OCI-LY3 (cell line): Measurements from ENCODE around the gene TSPAN12.

Experiments used
- H2AFZ ChIP-seq: fragments of 200-600, 300-600 bp; shearing (Covaris generic); 2 replicates; pipeline ENCODE4 v1.6.0; 2014; ENCODE audit warnings: antibody characterized with exemption, low read depth, low read length
- H3K27ac ChIP-seq: fragments of 200-600, 300-600 bp; sonication (generic); 2 replicates; pipeline ENCODE4 v1.5.1; 2014; ENCODE audit warnings: mild to moderate bottlenecking, low read length, moderate library complexity, mixed read lengths
- H3K27me3 ChIP-seq: fragments of 200-600, 300-600 bp; sonication (generic); 2 replicates; pipeline ENCODE4 v1.6.1; 2014; ENCODE audit warnings: low read depth, low read length, mixed read lengths
- H3K36me3 ChIP-seq: fragments of 200-600, 300-600 bp; sonication (generic); replicated peaks from 2 replicates; pipeline ENCODE3; 2014; ENCODE audit warnings: low read depth, low read length, mixed read lengths
- H3K4me1 ChIP-seq: fragments of 300-600, 200-600 bp; sonication (generic); 2 replicates; pipeline ENCODE4 v1.6.1; 2014; ENCODE audit warnings: low read length, mixed read lengths
- H3K4me2 ChIP-seq: fragments of 200-600, 300-600 bp; sonication (generic); 2 replicates; pipeline ENCODE4 v1.6.1; 2014; ENCODE audit warnings: low read length, mixed read lengths
- H3K4me3 ChIP-seq: fragments of 300-600, 200-600 bp; sonication (generic); 2 replicates; pipeline ENCODE4 v1.5.1; 2014; ENCODE audit warnings: antibody characterized with exemption, mild to moderate bottlenecking, low read length, moderate library complexity
- H3K79me2 ChIP-seq: fragments of 300-600, 200-600 bp; shearing (Covaris generic); 2 replicates; pipeline ENCODE4 v1.6.1; 2014; ENCODE audit warnings: mild to moderate bottlenecking, low read length, mixed read lengths
- H3K9ac ChIP-seq: fragments of 300-600, 200-600 bp; shearing (Covaris generic); 2 replicates; pipeline ENCODE4 v1.6.0; 2014; ENCODE audit warnings: mild to moderate bottlenecking, low read length, moderate library complexity
- H3K9me3 ChIP-seq: fragments of 200-600, 300-600 bp; shearing (Covaris generic); 2 replicates; pipeline ENCODE4 v1.6.1; 2014; ENCODE audit warnings: low read length, mixed read lengths; ENCODE audit not compliant: insufficient read depth
- H4K20me1 ChIP-seq: fragments of 200-600, 300-600 bp; sonication (generic); 2 replicates; pipeline ENCODE4 v1.6.1; 2016; ENCODE audit warnings: low read length, mixed read lengths; ENCODE audit not compliant: insufficient read depth
- CTCF ChIP-seq: fragments of 200-600, 300-600 bp; sonication (generic); IDR thresholded peaks from 2 replicates; pipeline ENCODE4 v1.5.1; 2014; ENCODE audit warnings: antibody characterized with exemption, low read length, low read depth
- EZH2phosphoT487 ChIP-seq: fragments of 200-600 bp; shearing (Covaris generic); IDR thresholded peaks from 2 replicates; pipeline ENCODE4 v1.6.1; 2018; ENCODE audit warnings: antibody characterized with exemption, mixed run types, low read depth

Gene TSPAN12

GRCh38 chr7:120864141-120864900 is 6.4 kb upstream of the TSPAN12 start:
- no peak overlapping the region for H2AFZ ChIP-seq
- H3K4me1 ChIP-seq: peaks cover 11% of the 10 kb centered on the region
- no peaks in the 10 kb centered on the region for H3K79me2 ChIP-seq
- no peak overlapping the region for H3K27ac ChIP-seq
- no peak overlapping the region for H3K4me2 ChIP-seq
- no peak for TF ChIP-seq CTCF
- TF ChIP-seq EZH2phosphoT487: no peak
- no peak overlapping the region for H3K9ac ChIP-seq
- no peaks in the 10 kb centered on the region for H4K20me1 ChIP-seq
- no peaks in the 10 kb centered on the region for H3K27me3 ChIP-seq
- no peaks in the 10 kb centered on the region for H3K9me3 ChIP-seq
- H3K4me3 ChIP-seq: no peak overlapping the region
- H3K36me3 ChIP-seq: no peaks in the 10 kb centered on the region

GRCh38 chr7:120862987-120863590 is 5.1 kb upstream of the TSPAN12 start:
- Histone ChIP-seq H3K9ac (no peak overlapping the region), H3K79me2 (no peaks in the 10 kb centered on the region), H3K4me3 (no peak overlapping the region), H3K27me3 (peaks cover 6% of the 10 kb centered on the region; the same call in 1 of the 2 replicates), H3K36me3 (no peaks in the 10 kb centered on the region), H3K4me2 (no peak overlapping the region), H3K9me3 (no peaks in the 10 kb centered on the region), H3K27ac (no peak overlapping the region), H3K4me1 (peaks cover 6% of the 10 kb centered on the region), H2AFZ (no peak overlapping the region), H4K20me1 (no peaks in the 10 kb centered on the region)
- TF ChIP-seq CTCF (no peak), EZH2phosphoT487 (no peak)

- Histone ChIP-seq H3K9ac (no peak overlapping the region), H3K79me2 (no peaks in the 10 kb centered on the region), H3K27ac (no peak overlapping the region), H3K4me3 (no peak overlapping the region), H4K20me1 (no peaks in the 10 kb centered on the region), H3K9me3 (no peaks in the 10 kb centered on the region), H2AFZ (no peak overlapping the region), H3K36me3 (no peaks in the 10 kb centered on the region), H3K27me3 (peaks cover 16% of the 10 kb centered on the region), H3K4me1 (no peaks in the 10 kb centered on the region; the same call in 1 of the 2 replicates), H3K4me2 (no peak overlapping the region)
- TF ChIP-seq EZH2phosphoT487 (no peak), CTCF (no peak)
Observed at GRCh38 chr7:120860156-120860555, 2.2 kb upstream of the TSPAN12 start.

- Histone ChIP-seq H3K27ac (no peak overlapping the region), H3K9ac (no peak overlapping the region), H3K9me3 (no peaks in the 10 kb centered on the region), H3K4me3 (no peak overlapping the region), H3K4me1 (no peaks in the 10 kb centered on the region; the same call in 1 of the 2 replicates), H3K36me3 (no peaks in the 10 kb centered on the region), H3K4me2 (no peak overlapping the region), H3K27me3 (peaks cover 16% of the 10 kb centered on the region), H2AFZ (no peak overlapping the region), H3K79me2 (no peaks in the 10 kb centered on the region), H4K20me1 (no peaks in the 10 kb centered on the region)
- TF ChIP-seq EZH2phosphoT487 (no peak), CTCF (no peak)
Observed at GRCh38 chr7:120859459-120859858, 1.5 kb upstream of the TSPAN12 start.
